Hair follicle dermal papilla cell (primary cell): ENCODE results near the gene STARD4. TPM values are rescaled to one million over a fixed set of nuclear protein-coding genes. Genes with fewer than 3 reads are reported as not detected.

Experiments
- total RNA-seq: library from RNA; depleted of rRNA; stranded (reverse); fragments of >200 nt; gene quantifications from 2 replicates; pipeline ENCODE4 v1.2.3, GENCODE V29; 2012

Gene STARD4, protein sequence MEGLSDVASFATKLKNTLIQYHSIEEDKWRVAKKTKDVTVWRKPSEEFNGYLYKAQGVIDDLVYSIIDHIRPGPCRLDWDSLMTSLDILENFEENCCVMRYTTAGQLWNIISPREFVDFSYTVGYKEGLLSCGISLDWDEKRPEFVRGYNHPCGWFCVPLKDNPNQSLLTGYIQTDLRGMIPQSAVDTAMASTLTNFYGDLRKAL
- total RNA-seq: 125 and 143 TPM in 2 replicates

DNA sequence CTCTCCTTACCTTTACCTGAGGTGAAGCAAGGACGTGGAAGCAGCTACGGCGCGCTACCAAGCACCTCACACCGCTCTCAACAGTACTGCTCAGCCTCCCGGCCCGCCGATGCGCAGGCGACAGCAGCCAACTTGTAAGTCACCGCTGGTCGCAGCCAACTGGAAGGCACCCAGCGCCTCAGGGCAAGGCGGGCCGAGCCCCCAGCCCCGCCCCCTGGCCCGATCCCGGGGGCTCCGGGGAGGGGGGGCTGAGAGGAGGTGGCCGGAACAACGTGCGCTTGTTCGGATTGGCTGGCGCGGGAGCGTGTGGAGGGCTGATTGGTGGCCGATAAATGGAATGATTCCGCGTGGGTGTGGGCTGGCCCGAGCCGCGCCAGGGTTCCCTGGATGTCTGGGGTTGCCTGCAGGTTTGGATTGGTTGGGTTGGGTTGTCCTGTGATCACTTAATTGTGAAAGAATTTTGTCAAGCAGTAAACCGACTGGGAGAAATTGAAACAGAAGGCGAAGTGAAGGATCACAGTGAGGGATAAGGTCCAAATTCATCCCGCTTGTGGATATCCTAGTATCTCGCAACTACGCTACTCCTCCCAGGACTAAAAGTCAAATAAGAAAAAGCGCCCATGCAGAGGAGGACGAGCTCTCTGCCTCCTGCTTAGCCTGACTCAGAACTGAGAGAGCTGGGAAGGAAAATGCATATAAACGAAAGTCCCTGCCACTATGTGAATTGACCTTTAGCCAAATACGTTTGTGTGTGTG is at the start of gene STARD4:
Gene STARD4, minus strand, starts transcription at position 161 of the 756 bp plus-strand sequence. CDS start 5,102 bp downstream, outside the sequence.

Other genes with a start within 250 kb of the STARD4 start
- 104 and 129 TPM in 2 replicates for gene NREP, start 244.7 kb upstream of the STARD4 start, total RNA-seq